Keratinocyte (primary cell): ENCODE results near the gene RAP2A. TPM values are rescaled to one million over a fixed set of nuclear protein-coding genes. Genes with fewer than 3 reads are reported as not detected.
A peak's percentile ranks its signal among the peaks of the same experiment; 100 is the strongest.

Experiments
- DNase-seq: peaks from one replicate; pipeline ENCODE4 v3.0.0-alpha.2; 2011; ENCODE audit warnings: low read depth, missing footprints, low spot score
- FAIRE-seq: peaks from 2 replicates; lab custom pipeline; 2011; peaks lifted over from hg19 to GRCh38; lab: Jason Lieb, UNC
- H2AFZ ChIP-seq: 2 replicates; pipeline ENCODE4 v1.6.0; 2012; ENCODE audit warnings: low read length, control low read depth, inconsistent platforms; ENCODE audit not compliant: control insufficient read depth
- H3K27ac ChIP-seq: 2 replicates; pipeline ENCODE4 v1.5.1; 2011; ENCODE audit warnings: low read length; ENCODE audit not compliant: control insufficient read depth, insufficient read depth
- H3K27me3 ChIP-seq: 3 replicates; pipeline ENCODE4 v1.6.0; 2011; ENCODE audit warnings: low read length; ENCODE audit not compliant: control insufficient read depth, insufficient read depth; ENCODE audit errors: extremely low read depth
- H3K36me3 ChIP-seq, 2 experiments: 2 replicates in 1 of 2; 3 replicates in 1 of 2; pipeline ENCODE4 v1.5.1; 2011; ENCODE audit warnings: low read length in 2 of 2, mild to moderate bottlenecking in 1 of 2; ENCODE audit not compliant: control insufficient read depth in 2 of 2, insufficient read depth in 2 of 2; ENCODE audit errors: extremely low read depth in 1 of 2
- H3K4me1 ChIP-seq: 3 replicates; pipeline ENCODE4 v1.5.1; 2011; ENCODE audit warnings: low read length; ENCODE audit not compliant: control insufficient read depth, insufficient read depth; ENCODE audit errors: extremely low read depth
- H3K4me2 ChIP-seq: 3 replicates; pipeline ENCODE4 v1.6.0; 2011; ENCODE audit warnings: low read depth, low read length; ENCODE audit not compliant: control insufficient read depth, insufficient read depth; ENCODE audit errors: extremely low read depth
- H3K4me3 ChIP-seq, 3 experiments: fragments of 200-600 bp in 1 of 3; sonication (generic) in 1 of 3; 2 replicates in 2 of 3; 3 replicates in 1 of 3; pipeline ENCODE4 v1.5.1; 2011 to 2016; ENCODE audit warnings: low read length in 3 of 3, mild to moderate bottlenecking in 3 of 3, control low read depth in 2 of 3, inconsistent platforms in 1 of 3, low read depth in 1 of 3, mixed read lengths in 1 of 3, mixed run types in 1 of 3, moderate library complexity in 1 of 3; ENCODE audit not compliant: control insufficient read depth in 2 of 3, insufficient read depth in 2 of 3; ENCODE audit errors: extremely low read depth in 1 of 3
- H3K79me2 ChIP-seq: 2 replicates; pipeline ENCODE4 v1.6.0; 2012; ENCODE audit warnings: low read length; ENCODE audit not compliant: control insufficient read depth, insufficient read depth
- H3K9ac ChIP-seq: 3 replicates; pipeline ENCODE4 v1.6.0; 2011; ENCODE audit warnings: low read length; ENCODE audit not compliant: control insufficient read depth, insufficient read depth; ENCODE audit errors: extremely low read depth
- H3K9me1 ChIP-seq: 3 replicates; pipeline ENCODE4 v1.6.0; 2011; ENCODE audit warnings: low read length; ENCODE audit not compliant: control insufficient read depth, insufficient read depth; ENCODE audit errors: extremely low read depth
- H3K9me3 ChIP-seq: 2 replicates; pipeline ENCODE4 v1.5.1; 2012; ENCODE audit warnings: low read depth, low read length; ENCODE audit not compliant: control insufficient read depth
- H4K20me1 ChIP-seq: 3 replicates; pipeline ENCODE4 v1.6.0; 2011; ENCODE audit warnings: low read length; ENCODE audit not compliant: control insufficient read depth, insufficient read depth; ENCODE audit errors: extremely low read depth
- EZH2 ChIP-seq: IDR thresholded peaks from one replicate; pipeline ENCODE4 v1.6.1; 2012; ENCODE audit warnings: inconsistent platforms, mild to moderate bottlenecking, low read length, moderate library complexity
- dilution Hi-C: fragments of 300-500 bp; cut with MboI; formaldehyde crosslinking; loops from one replicate; pipeline ENCODE4 v1.7.0; 2020; ENCODE audit warnings: low sequenced_read_pairs; ENCODE audit not compliant: extremely low pct_ligation_motif_present
- polyA plus RNA-seq, 5 experiments: library from polyadenylated mRNA; depleted of rRNA in 3 of 5; stranded (reverse) in 3 of 5; stranded (forward) in 1 of 5; unstranded in 1 of 5; fragments of >200 nt; gene quantifications; 1 replicate in 1 of 5; 2 replicates in 3 of 5; 3 replicates in 1 of 5; pipeline versions ENCODE4 v1.2.1 to v1.2.3, GENCODE V29; 2011 to 2012; ENCODE audit warnings: missing spikeins in 2 of 5, low read depth in 1 of 5, low replicate concordance in 1 of 5
- TF ChIP-seq, protein P1 (sequence below), 3 experiments: IDR thresholded peaks in 1 of 3; conservative IDR thresholded peaks in 1 of 3; optimal IDR thresholded peaks in 1 of 3; 2 replicates in 2 of 3; 3 replicates in 1 of 3; pipeline versions ENCODE3 to v1.5.1; 2011; ENCODE audit warnings: low read length in 3 of 3, mild to moderate bottlenecking in 3 of 3, moderate library complexity in 2 of 3, control low read depth in 1 of 3, inconsistent platforms in 1 of 3; ENCODE audit not compliant: insufficient read depth in 2 of 3; ENCODE audit errors: extremely low read depth in 1 of 3

RAP2A gene
- polyA plus RNA-seq, 1 donor (not counting 4 experiments of a cell fraction or from before 2014, with no cell fraction given): 19.0 TPM

DNA sequence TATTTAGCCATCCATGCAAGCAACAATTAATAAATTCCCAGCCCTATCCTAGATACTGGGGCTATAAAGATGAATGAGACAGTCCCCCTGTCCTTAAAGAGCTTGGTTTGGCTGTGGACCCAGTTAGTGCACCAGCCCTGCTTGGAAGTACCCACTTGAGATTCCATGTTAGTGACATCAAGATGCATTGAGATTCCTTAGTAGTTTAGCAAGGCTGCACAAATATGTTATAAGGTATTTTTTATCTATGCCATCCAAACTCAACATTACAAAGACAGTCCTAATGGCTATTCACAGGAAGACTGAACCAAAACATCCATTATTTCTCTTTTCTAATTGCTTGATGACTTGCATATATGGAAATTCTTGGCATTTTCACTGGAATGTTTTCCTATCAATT is 48.8 kb upstream of the RAP2A start:
- H3K27ac ChIP-seq: no peak overlapping the region
- no peaks in the 10 kb centered on the region for H4K20me1 ChIP-seq
- H3K36me3 ChIP-seq: peaks cover 10 to 12% of the 10 kb centered on the region in 2 experiments
- dilution Hi-C loops: no loop called here
- no peaks in the 10 kb centered on the region for H3K27me3 ChIP-seq
- H3K4me3 ChIP-seq: no peak overlapping the region
- no peaks in the 10 kb centered on the region for H3K9me1 ChIP-seq
- no peaks in the 10 kb centered on the region for H3K9me3 ChIP-seq
- DNase-seq: no peak
- no peak overlapping the region for H3K9ac ChIP-seq
- no peaks in the 10 kb centered on the region for H3K4me1 ChIP-seq
- H3K79me2 ChIP-seq: no peaks in the 10 kb centered on the region
- no peak overlapping the region for H3K4me2 ChIP-seq
- H2AFZ ChIP-seq: no peak overlapping the region
- TF ChIP-seq, protein P1, sequence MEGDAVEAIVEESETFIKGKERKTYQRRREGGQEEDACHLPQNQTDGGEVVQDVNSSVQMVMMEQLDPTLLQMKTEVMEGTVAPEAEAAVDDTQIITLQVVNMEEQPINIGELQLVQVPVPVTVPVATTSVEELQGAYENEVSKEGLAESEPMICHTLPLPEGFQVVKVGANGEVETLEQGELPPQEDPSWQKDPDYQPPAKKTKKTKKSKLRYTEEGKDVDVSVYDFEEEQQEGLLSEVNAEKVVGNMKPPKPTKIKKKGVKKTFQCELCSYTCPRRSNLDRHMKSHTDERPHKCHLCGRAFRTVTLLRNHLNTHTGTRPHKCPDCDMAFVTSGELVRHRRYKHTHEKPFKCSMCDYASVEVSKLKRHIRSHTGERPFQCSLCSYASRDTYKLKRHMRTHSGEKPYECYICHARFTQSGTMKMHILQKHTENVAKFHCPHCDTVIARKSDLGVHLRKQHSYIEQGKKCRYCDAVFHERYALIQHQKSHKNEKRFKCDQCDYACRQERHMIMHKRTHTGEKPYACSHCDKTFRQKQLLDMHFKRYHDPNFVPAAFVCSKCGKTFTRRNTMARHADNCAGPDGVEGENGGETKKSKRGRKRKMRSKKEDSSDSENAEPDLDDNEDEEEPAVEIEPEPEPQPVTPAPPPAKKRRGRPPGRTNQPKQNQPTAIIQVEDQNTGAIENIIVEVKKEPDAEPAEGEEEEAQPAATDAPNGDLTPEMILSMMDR (optimal IDR thresholded peaks at IDR 0.05 in 1 of 3, IDR thresholded peaks at IDR 0.05 in 1 of 3, conservative IDR thresholded peaks at IDR 0.05 in 1 of 3; ENCODE audit: extremely low read depth in 1 of 3, insufficient read depth in 2 of 3, low read length in 3 of 3): no peak
- TF ChIP-seq EZH2: no peak
- FAIRE-seq: no peak

DNA sequence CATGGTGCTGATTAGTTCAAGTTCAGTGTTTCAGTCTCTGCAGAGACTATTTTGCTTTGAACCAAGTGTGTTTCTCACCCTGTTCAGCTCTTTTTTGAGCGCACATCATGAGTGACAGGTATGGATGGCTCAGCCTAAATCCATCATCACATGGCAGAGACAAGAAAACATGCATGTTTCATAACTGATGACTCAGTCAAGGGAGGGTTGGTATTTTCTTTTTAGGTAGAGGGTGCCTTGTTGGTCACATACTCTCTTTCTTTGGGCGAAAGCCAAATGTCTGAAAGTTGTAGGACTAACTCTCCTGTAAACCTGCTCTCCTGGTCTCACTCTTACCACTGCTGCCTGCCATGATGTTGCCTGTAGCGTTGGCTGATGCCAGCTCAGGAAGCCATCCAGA is 48.1 kb upstream of the RAP2A start:
- Histone ChIP-seq H3K9ac (no peak overlapping the region), H3K79me2 (no peaks in the 10 kb centered on the region), H3K27me3 (no peaks in the 10 kb centered on the region), H3K27ac (no peak overlapping the region), H3K4me2 (no peak overlapping the region), H3K36me3 (peaks cover 10 to 12% of the 10 kb centered on the region in 2 experiments), H3K9me3 (no peaks in the 10 kb centered on the region), H3K4me1 (no peaks in the 10 kb centered on the region), H3K4me3 (no peak overlapping the region), H4K20me1 (no peaks in the 10 kb centered on the region), H3K9me1 (no peaks in the 10 kb centered on the region), H2AFZ (no peak overlapping the region)
- TF ChIP-seq, protein P1 (optimal IDR thresholded peaks at IDR 0.05 in 1 of 3, IDR thresholded peaks at IDR 0.05 in 1 of 3, conservative IDR thresholded peaks at IDR 0.05 in 1 of 3; ENCODE audit: extremely low read depth in 1 of 3, insufficient read depth in 2 of 3, low read length in 3 of 3): no peak
- dilution Hi-C loops: no loop called here
- FAIRE-seq (peak; percentile 23), DNase-seq (peak; percentile 7)
